WTC11 (cell line): ENCODE data around the gene KRT36. TPM values are rescaled to one million over a fixed set of nuclear protein-coding genes. Genes with fewer than 3 reads are reported as not detected.

ENCODE experiments used
- ATAC-seq: fragments of 200-7000 bp; cut with Tn5 transposase; 2 replicates; pipeline ENCODE4 v1.10.0; 2021; ENCODE audit warnings: mild to moderate bottlenecking, moderate library complexity
- CTCF ChIA-PET: fragments of 300-600 bp; sonication (Branson Sonifier 250); formaldehyde crosslinking; loops from one replicate; lab custom pipeline; 2021; ENCODE audit warnings: antibody characterized with exemption; lab: Charles Lee
- POLR2A ChIA-PET: fragments of 350-600 bp; sonication (Branson Sonifier 250); formaldehyde crosslinking; loops from one replicate; lab custom pipeline; 2021; ENCODE audit warnings: antibody characterized with exemption; lab: Charles Lee
- DNase-seq: peaks from one replicate; pipeline ENCODE4 v3.0.0; 2021; ENCODE audit warnings: low spot score
- H3K27ac Mint-ChIP-seq: 2 replicates; pipeline ENCODE4 v1.8.0; 2021; ENCODE audit warnings: mixed read lengths
- H3K27me3 Mint-ChIP-seq: 2 replicates; pipeline ENCODE4 v1.8.0; 2021; ENCODE audit warnings: low read depth, mild to moderate bottlenecking, moderate library complexity, mixed read lengths
- H3K36me3 Mint-ChIP-seq: 2 replicates; pipeline ENCODE4 v1.8.0; 2021; ENCODE audit warnings: mixed read lengths
- H3K4me1 Mint-ChIP-seq: 2 replicates; pipeline ENCODE4 v1.8.0; 2022; ENCODE audit warnings: mixed read lengths
- H3K4me3 Mint-ChIP-seq: 2 replicates; pipeline ENCODE4 v1.8.0; 2021; ENCODE audit warnings: mild to moderate bottlenecking, moderate library complexity, mixed read lengths
- H3K9me3 Mint-ChIP-seq: 2 replicates; pipeline ENCODE4 v1.8.0; 2021; ENCODE audit warnings: mixed read lengths
- AR ChIP-seq: fragments of 250-450 bp; sonication (Bioruptor Pico); IDR thresholded peaks from 2 replicates; pipeline ENCODE4 v1.9.0; 2021; ENCODE audit warnings: mild to moderate bottlenecking
- ELF4 ChIP-seq: sonication (generic); formaldehyde crosslinking; IDR thresholded peaks from 2 replicates; pipeline ENCODE4 v1.8.1; 2022; ENCODE audit warnings: low read depth, mild to moderate bottlenecking, moderate library complexity, missing genetic modification reagents
- FOXJ3 ChIP-seq: sonication (generic); formaldehyde crosslinking; IDR thresholded peaks from 2 replicates; pipeline ENCODE4 v1.9.0; 2021; ENCODE audit warnings: missing genetic modification reagents, mild to moderate bottlenecking, borderline replicate concordance
- HMGXB4 ChIP-seq: sonication (generic); formaldehyde crosslinking; IDR thresholded peaks from 2 replicates; pipeline ENCODE4 v1.8.1; 2023; ENCODE audit warnings: mild to moderate bottlenecking, moderate library complexity, missing genetic modification reagents
- NFYB ChIP-seq: sonication (generic); formaldehyde crosslinking; conservative IDR thresholded peaks from 2 replicates; pipeline ENCODE4 v1.8.0; 2022; ENCODE audit warnings: low read depth, missing genetic modification reagents
- NR3C1 ChIP-seq: sonication (generic); formaldehyde crosslinking; conservative IDR thresholded peaks from 2 replicates; pipeline ENCODE4 v1.8.1; 2023; ENCODE audit warnings: low read depth, mild to moderate bottlenecking, missing genetic modification reagents
- RELA ChIP-seq: sonication (generic); formaldehyde crosslinking; IDR thresholded peaks from 2 replicates; pipeline ENCODE4 v1.8.1; 2022; ENCODE audit warnings: missing genetic modification reagents, mild to moderate bottlenecking, borderline replicate concordance
- SMAD4 ChIP-seq: sonication (generic); formaldehyde crosslinking; IDR thresholded peaks from 2 replicates; pipeline ENCODE4 v1.8.0; 2022; ENCODE audit warnings: mild to moderate bottlenecking, missing genetic modification reagents
- ZMAT4 ChIP-seq: fragments of 250-450 bp; sonication (Bioruptor Pico); IDR thresholded peaks from 2 replicates; pipeline ENCODE4 v1.9.0; 2021; ENCODE audit warnings: mild to moderate bottlenecking
- ZNF219 ChIP-seq: sonication (generic); formaldehyde crosslinking; IDR thresholded peaks from 2 replicates; pipeline ENCODE4 v1.8.0; 2023; ENCODE audit warnings: missing genetic modification reagents, mild to moderate bottlenecking, borderline replicate concordance
- ZNF416 ChIP-seq: fragments of 250-450 bp; sonication (Bioruptor Pico); IDR thresholded peaks from 2 replicates; pipeline ENCODE4 v1.9.0; 2021; ENCODE audit warnings: mild to moderate bottlenecking, inconsistent platforms
- total RNA-seq: library from RNA; stranded (reverse); gene quantifications from 3 replicates; pipeline ENCODE4 v1.2.3, GENCODE V29; 2021
- TF ChIP-seq, protein P1 (sequence below): sonication (generic); formaldehyde crosslinking; conservative IDR thresholded peaks from 2 replicates; pipeline ENCODE4 v1.8.1; 2023; ENCODE audit warnings: mild to moderate bottlenecking, low read depth, missing genetic modification reagents, moderate library complexity
- TF ChIP-seq, protein P2 (sequence below): sonication (generic); formaldehyde crosslinking; IDR thresholded peaks from 2 replicates; pipeline ENCODE4 v1.8.1; 2022; ENCODE audit warnings: low read depth, missing genetic modification reagents, borderline replicate concordance
- TF ChIP-seq, protein P3 (sequence below): fragments of 250-450 bp; sonication (Bioruptor Pico); IDR thresholded peaks from 2 replicates; pipeline ENCODE4 v1.8.0; 2021; ENCODE audit warnings: mild to moderate bottlenecking

The KRT36 gene
- total RNA-seq, 1 experiment from 2014 or later, result not detected

DNA sequence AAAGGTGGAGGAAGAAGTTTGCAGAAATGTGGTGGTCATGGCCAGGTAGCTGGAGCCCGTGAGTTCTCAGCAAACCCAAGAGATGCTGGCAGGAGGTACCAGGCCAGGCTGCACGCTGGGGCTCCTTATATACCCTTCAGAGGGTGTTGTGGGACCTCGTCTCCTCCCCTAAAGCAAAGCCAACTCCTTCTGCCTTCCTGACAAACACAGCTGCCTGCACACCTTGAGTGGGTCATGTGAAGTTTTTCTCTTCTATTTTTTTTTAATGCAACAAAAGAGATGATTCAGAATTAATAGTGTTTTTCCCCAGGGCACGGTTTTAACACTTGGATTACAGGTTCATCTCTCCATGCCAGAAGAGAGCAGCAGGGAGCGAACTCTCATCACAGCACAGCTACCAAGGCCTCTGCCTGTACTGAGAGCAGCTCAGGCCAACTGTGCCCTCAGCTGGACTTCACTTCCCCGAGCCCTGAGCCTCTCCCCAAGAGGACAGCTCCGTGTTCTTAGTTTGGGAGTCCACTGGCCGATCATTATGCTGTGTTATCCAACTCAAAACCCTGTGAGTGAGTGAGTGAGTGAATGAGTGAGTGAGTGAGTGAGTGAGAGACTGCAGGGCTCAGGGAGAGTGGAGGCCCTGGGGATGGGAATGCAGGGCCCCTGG is 29.2 kb upstream of the KRT36 start, which contains the start of gene KRT15 (continued):
- TF ChIP-seq, protein P1, sequence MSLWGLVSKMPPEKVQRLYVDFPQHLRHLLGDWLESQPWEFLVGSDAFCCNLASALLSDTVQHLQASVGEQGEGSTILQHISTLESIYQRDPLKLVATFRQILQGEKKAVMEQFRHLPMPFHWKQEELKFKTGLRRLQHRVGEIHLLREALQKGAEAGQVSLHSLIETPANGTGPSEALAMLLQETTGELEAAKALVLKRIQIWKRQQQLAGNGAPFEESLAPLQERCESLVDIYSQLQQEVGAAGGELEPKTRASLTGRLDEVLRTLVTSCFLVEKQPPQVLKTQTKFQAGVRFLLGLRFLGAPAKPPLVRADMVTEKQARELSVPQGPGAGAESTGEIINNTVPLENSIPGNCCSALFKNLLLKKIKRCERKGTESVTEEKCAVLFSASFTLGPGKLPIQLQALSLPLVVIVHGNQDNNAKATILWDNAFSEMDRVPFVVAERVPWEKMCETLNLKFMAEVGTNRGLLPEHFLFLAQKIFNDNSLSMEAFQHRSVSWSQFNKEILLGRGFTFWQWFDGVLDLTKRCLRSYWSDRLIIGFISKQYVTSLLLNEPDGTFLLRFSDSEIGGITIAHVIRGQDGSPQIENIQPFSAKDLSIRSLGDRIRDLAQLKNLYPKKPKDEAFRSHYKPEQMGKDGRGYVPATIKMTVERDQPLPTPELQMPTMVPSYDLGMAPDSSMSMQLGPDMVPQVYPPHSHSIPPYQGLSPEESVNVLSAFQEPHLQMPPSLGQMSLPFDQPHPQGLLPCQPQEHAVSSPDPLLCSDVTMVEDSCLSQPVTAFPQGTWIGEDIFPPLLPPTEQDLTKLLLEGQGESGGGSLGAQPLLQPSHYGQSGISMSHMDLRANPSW (CRISPR knock-in tag), result no peak

- H3K9me3 Mint-ChIP-seq, result no peaks in the 10 kb centered on the region
- no peak overlapping the region for H3K4me3 Mint-ChIP-seq
- ATAC-seq (no peak), DNase-seq (no peak)
- no peak overlapping the region for H3K27ac Mint-ChIP-seq
- ChIA-PET POLR2A (no interaction called here), CTCF (interaction anchor here (1.0 to 15.4 kb wide), 3 partner anchors 16 to 130 kb away, joined by 3 to 116 read pairs (median 12); no protein-coding TSS in a partner anchor)
- H3K27me3 Mint-ChIP-seq, result no peaks in the 10 kb centered on the region
- TF ChIP-seq SMAD4 (CRISPR knock-in tag) (no peak), ZMAT4 (CRISPR knock-in tag) (no peak), ELF4 (CRISPR knock-in tag) (no peak), ZNF416 (CRISPR knock-in tag) (no peak), FOXJ3 (no peak), AR (CRISPR knock-in tag) (no peak), NR3C1 (CRISPR knock-in tag) (no peak), HMGXB4 (CRISPR knock-in tag) (no peak), NFYB (CRISPR knock-in tag) (no peak), ZNF219 (CRISPR knock-in tag) (no peak), RELA (CRISPR knock-in tag) (no peak)
- TF ChIP-seq, protein P2, sequence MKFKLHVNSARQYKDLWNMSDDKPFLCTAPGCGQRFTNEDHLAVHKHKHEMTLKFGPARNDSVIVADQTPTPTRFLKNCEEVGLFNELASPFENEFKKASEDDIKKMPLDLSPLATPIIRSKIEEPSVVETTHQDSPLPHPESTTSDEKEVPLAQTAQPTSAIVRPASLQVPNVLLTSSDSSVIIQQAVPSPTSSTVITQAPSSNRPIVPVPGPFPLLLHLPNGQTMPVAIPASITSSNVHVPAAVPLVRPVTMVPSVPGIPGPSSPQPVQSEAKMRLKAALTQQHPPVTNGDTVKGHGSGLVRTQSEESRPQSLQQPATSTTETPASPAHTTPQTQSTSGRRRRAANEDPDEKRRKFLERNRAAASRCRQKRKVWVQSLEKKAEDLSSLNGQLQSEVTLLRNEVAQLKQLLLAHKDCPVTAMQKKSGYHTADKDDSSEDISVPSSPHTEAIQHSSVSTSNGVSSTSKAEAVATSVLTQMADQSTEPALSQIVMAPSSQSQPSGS (CRISPR knock-in tag), result no peak
- TF ChIP-seq, protein P3, sequence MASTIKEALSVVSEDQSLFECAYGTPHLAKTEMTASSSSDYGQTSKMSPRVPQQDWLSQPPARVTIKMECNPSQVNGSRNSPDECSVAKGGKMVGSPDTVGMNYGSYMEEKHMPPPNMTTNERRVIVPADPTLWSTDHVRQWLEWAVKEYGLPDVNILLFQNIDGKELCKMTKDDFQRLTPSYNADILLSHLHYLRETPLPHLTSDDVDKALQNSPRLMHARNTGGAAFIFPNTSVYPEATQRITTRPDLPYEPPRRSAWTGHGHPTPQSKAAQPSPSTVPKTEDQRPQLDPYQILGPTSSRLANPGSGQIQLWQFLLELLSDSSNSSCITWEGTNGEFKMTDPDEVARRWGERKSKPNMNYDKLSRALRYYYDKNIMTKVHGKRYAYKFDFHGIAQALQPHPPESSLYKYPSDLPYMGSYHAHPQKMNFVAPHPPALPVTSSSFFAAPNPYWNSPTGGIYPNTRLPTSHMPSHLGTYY (CRISPR knock-in tag), result no peak
- peaks cover under 1% of the 10 kb centered on the region; the same call in 1 of the 2 replicates for H3K36me3 Mint-ChIP-seq
- peaks cover 21% of the 10 kb centered on the region for H3K4me1 Mint-ChIP-seq
Observed at GRCh38 chr17:41518031-41518430, 28.3 kb upstream of the KRT36 start.
